ENCODE measurements around the gene UBE2E2.

DNA sequence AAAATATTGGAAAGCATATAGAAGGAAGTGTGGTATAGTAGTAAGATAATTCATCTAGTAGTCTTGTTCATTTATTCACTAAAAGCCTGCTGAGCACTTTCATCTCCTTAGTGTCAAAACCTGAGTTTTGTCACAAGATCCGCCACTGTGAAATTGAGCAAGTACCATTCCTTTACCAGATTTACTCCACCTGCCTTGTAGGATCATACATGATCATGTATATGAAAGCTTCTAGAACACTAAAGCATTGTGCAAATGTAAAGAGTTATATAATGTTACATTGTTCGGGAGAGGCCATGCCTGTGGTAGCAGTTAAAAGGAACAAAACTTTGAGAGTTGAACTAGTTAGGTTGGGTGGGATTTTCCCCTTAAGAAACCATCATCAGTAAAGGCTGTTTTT, 35.0 kb downstream of the UBE2E2 start:
- TF ChIP-seq POLR2A (IDR thresholded peaks at IDR 0.05; ENCODE audit: low read depth, low read length) (no peak), TAF1 (IDR thresholded peaks at IDR 0.05; ENCODE audit: borderline replicate concordance, low read depth, low read length) (no peak), POLR2AphosphoS5 (IDR thresholded peaks at IDR 0.05; ENCODE audit: low read depth, low read length) (no peak)
